GM21390 (cell line): ENCODE data around the gene ARHGAP26.

Experiments
- ATAC-seq: cut with Tn5 transposase; IDR thresholded peaks from one replicate; pipeline ENCODE4 v1.9.1; 2021; ENCODE audit not compliant: unreplicated experiment

ARHGAP26 gene

DNA sequence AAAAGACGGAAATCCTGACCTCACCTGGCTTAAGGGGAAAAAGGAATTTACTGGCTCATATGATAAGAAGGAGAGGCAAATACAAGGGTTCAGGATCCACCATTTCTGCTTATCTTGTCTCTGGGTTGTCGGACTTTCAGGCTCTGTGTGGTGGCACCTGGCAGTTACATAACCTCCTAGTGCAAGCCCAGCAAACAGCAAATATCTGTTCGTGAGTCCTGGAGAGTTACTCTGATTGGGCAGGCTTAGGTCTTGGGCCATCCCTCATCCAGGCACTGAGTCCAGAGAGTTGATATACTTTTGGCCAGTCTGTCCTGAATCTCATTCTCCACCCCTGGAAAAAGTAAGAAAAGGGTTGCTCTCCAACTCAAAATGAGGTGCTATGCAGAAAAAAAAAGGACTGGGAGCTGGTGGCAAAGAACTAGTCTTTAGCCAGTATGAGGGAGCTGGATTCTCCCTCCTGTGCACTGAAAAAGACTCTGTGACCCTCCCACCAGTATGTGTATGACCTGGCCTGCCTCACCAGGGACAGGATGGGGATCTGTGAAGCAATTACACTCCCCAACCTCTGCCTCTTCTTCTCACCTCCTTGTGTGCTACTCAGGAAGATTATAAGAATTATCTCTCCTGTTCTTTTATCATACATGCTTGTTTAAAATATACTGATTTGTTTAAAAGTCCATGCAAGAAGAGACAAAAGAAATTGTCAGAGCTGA lies 282.9 kb downstream of the ARHGAP26 start:
- ATAC-seq: no peak

DNA sequence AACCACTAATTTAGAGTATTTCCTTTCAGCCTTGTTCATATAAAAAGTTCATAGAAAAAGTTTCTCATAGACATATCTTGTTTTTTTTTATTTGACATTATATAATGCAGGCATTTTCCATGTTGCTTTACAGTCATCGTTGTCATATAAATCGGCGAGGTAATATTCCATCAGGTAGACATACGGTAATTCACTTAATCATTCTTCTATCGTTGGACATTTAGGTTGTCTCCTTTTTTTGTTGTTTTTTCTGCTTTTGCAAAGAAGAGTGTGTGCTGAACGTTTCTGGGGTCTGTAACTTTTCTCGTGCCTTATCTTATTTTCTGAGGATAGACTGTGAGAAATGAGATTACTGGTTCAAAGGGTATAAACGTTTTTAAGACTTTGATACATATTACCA lies 283.6 kb downstream of the ARHGAP26 start:
- no peak for ATAC-seq

DNA sequence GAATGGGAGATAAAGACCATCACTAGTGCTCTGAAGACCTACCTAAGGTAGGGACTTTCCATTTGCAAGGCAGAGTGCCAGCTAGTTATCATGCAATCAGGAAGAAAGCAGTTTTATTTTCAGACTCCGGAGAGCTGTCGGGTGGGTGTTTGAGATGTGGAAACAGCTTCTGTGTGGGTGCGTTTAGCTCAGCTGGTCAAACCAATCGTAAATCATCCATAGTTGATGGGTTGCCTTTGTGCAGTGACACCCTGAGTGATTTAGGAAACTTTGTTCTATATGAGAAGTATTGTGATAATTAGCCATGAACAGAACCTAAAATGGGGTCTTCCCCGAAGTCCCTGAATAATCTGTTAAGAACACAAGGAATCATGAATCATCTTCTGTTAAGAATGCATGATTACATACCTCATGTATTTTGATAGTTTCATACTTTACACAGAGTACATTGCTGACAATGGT lies 284.3 kb downstream of the ARHGAP26 start:
- peak; percentile 41 for ATAC-seq

DNA sequence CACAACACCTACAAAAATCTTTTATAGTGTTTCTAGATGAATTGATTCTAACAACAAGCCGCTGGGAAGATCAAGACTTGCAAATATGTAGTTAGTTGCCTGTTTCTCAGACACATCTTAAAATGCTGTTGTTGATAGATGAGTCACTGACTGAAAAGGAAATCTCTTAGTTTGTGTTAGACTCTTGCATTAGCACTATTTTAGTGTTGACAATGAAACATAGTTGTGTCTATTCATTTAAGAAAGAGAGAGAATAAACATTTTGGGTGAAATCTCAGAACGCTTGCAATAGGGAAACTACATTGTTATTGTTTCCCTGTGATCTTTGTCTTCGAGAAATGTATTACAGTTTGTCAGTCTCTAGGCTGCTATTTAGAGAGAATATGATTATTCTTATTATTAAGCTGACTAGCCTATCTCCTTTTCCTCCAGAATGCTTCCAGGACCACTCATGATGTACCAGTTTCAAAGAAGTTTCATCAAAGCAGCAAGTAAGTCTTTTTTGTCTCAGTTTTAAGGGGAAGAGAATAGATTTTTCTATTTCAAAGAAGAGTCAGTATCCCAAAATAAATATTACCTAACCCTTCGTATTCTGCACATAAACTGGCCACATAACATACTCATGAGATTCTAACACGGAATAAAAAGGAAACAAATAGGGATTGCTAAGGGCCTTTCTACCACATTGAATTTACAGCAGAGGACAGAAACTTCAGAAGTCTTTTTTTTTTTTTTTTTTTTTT lies 285.6 kb downstream of the ARHGAP26 start:
- ATAC-seq: no peak

DNA sequence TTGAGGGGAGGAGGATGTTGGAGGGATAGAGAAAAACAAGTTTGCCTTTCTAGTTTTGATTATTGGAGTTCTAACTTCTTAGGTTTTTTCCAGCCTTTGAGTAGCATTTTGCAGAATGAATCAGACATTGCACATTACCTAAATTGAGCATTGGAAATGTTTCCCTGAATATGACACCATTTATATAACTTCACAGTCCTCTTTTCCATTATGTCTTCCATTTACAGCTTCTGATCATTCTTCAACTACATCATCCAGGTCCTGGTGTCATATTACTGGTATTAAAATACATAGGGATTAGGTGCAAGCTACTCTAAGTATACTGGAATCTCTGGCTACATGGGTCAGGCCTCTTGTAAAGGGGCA lies 286.1 kb downstream of the ARHGAP26 start:
- ATAC-seq: no peak

DNA sequence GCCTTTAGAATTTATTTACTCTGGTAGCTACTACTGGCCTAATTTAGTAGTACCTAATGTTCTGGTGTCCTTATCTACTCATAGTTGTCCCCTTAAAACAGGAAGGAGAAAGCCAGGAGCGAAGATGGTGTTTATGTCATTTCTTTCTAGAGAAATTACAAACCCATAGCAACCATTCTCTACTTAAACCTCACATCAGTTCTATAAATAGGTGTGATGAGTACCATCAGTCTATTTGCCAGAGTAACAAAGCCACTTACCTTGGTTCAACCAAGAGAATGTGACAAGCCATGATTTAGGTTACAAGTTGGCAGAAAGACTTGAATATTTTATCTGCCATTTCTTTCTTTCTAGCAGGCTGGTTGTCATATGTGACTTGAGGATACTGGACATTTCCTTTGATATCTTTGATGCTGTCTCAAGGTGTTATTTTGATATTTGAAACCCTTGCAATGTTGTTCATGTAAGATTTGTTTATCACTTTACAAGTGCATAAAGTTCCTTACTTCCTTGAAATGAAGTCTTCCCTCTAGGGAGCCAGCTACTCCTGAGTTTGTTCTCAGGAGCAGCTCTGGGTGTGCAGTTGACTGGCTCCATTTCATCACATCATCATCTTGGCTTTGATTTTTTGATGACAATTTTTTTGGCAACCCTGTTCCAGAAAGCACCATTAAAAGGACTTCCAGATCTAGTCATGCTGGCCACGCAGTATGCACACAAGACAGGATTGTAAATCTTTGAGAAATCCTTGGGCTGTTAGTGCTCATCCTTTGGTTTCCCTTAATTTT lies 286.8 kb downstream of the ARHGAP26 start:
- ATAC-seq: peak; percentile 39

DNA sequence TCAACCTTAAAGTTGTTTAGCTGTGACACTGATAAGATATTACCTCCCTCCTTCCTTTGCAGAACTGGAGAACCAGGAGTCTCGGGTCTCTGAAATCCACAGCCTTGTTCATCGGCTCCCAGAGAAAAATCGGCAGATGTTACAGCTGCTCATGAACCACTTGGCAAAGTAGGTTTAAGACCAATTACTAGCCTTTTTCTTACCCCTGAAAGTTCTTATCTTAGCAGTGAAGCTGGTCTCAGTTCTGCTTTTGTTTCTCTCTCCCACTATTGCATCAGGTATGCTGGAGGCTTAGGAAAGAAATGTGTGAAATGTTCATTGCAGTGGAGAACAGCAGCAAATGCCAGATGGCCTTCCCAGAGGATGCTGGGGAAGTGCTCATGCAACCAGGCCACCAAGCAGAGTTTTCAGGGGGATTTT lies 287.4 kb downstream of the ARHGAP26 start:
- ATAC-seq: peak; percentile 61

DNA sequence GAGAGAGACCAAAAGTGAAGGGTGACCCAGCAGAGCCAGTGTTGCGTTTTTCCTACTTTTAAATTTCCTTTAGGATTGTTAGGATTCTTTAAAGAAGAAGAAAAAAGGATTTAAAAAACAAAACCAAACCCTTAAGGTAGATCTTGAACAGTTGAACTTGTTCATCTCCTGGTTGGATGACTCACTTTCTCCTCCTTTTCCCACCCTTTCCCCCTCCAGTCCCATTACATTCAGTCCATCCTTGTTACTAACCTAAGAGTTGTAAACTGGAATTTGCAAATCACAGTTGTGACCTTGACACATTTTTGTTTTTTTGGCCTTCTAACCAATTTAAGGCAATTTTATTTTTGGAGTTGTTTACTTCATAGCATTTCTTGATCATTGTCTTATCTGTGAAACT lies 289.2 kb downstream of the ARHGAP26 start:
- no peak for ATAC-seq

DNA sequence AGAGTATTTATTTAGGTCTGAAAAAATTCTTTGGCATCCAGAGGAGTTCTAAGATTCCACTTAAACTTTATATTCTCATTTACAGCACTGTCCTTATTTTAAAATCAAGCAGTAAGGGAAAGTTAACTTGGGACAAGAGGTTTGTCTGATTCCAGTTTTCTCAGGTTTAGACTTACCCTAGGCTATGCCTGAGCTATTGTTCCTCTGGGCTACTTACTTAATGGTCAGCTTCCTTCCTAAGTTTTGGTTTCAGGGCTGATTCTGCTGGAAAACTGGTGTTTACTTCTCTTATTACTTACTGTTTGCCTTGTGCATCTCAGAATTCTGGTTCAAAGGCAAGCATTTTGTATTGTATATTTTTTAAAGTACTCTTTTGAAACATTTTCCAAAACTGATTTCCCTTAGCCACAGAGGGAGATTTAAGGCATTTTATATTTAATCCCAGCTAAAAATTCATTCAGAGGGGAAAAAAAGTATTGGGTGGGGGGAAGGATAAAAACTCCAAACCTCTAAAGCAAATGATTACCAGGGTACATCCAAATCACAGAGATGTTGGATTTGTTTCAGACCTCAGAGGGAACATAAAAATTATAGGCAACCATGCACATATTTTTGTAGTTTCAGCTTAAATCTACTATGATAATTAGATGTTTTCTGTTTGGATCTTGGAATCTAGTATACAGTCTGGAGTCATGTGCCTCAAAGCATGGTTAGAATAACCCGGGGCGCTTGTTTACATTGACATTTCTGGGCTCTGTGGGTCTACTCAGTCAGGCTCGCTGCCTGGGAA lies 290.0 kb downstream of the ARHGAP26 start:
- ATAC-seq: no peak

DNA sequence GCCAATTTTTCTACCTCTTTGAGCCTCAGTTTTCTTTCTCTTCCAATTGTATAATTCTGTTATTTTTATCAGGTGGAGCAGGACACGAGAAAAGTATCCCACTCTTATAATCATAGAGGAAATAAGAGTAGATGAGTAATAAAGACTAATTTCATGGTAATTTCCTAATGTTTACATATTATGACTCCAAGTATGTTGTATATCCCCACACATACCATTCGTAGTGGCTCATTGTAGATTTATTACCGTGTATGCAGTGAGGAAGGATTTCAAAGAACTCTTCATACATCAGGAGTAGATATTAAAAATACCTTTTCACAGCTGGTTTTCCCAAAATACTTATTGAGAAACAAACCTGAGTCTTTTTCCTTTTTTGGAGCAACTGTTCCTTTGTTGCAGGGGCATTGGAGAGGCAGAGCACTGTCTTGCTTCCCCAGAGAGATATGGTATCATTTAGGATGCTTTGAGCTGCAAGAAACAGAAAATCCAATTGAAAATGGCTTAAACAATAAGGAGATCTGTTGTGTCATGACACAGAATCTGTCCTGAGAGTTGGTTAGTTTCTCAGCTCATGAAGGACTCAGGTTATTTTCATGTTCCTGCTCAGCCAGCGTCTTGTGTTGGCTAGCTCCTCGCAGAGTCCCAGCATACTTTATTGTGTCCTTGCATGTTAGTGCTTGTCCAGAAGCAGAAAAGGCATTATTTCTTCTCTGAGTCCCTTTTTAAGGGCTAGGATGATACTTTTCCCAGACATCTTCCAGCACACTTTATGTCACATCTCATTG lies 291.2 kb downstream of the ARHGAP26 start:
- no peak for ATAC-seq

DNA sequence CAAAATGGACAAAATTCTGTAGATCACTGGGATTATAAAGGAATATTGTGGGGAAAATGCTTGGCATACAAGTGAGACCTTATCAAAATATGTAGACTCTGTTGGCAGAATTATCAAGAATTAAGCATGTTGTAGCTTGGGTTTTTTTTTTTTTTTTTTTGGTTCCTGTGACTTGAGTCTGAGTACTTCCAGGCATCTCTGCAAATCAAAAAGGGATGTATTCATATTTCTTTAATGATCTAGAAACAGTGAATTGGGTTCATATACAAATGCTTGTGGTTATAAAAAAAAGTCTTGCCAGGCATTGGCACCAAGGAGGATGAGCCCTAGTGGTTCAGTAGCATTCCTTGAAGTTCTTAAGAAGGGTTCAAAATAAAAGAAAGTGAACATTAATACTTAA lies 292.2 kb downstream of the ARHGAP26 start:
- no peak for ATAC-seq

DNA sequence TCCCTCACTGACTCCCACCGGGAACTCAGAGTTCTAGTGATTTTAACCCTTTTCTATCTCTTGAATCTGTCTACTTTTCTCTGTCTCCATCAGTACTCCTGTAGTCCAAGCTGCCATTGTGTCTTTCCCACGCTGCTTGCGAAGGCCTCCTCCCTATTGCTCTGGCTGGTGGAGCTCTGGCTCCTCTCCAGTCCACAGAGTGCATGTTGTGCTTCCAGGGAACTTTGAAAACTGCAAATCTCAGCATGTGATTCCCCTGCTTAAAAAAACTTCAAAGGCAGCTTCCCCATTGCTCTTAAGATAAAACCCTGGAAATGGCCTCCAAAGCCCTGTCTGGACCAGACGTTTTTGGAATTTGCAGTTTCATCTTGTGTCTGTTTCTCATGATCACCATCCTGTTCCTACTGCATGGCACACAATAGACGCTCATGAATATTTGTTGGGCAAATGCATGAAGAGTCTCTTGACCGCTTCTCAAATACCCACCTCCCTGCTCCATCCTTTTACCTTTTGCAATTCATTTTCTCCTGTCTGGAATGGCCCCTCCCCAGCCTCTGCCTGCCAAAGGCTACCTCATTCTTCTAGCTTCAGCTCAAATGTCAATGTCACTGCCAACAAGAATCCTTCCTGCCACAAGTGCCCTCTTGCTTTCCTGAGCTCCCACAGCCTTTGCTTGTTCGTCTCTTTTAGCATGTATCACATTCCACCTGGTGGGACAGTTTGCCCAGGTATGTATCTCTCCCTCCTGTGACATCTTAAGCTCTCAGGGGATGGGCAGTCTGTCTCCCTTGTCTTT lies 293.2 kb downstream of the ARHGAP26 start:
- ATAC-seq: no peak

DNA sequence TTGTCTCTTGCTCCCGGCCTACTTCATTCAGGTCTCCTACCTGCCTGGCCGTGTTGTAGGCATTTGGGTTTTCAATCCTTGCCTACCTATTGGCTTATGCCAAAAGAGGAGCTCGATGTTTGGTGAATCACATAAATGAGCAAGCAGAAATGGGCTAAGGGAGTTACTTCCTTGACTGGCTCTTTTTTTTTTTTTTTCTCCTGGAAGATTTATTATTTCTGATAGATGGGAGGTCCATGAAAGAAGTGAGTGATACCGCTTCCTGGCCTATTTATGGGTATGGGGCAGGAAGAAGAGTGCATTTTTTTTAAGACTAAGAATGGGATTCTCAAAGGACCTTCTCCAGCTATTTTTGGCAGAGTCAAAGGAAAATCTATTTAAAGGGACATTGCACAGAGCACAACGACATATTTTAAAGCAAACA lies 294.1 kb downstream of the ARHGAP26 start:
- no peak for ATAC-seq

DNA sequence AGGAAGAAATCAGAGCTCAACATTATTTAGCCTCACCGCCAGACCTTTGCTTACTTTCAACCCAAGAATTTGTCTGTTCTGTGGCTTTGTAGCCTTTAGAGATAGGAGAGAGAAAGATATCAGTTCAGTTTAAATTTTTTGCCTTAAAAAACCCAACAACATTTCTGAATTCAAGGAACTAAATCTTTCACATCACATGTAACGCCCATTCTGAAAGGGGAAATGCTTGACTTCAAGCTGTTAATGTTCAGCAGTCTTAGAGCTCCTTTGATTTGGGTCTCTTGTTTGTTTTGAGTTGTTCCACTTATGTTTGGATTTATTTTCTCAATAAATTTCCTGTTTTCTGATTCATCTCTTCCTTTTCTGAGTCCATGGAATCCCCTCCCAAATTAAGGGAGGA lies 294.5 kb downstream of the ARHGAP26 start:
- no peak for ATAC-seq

DNA sequence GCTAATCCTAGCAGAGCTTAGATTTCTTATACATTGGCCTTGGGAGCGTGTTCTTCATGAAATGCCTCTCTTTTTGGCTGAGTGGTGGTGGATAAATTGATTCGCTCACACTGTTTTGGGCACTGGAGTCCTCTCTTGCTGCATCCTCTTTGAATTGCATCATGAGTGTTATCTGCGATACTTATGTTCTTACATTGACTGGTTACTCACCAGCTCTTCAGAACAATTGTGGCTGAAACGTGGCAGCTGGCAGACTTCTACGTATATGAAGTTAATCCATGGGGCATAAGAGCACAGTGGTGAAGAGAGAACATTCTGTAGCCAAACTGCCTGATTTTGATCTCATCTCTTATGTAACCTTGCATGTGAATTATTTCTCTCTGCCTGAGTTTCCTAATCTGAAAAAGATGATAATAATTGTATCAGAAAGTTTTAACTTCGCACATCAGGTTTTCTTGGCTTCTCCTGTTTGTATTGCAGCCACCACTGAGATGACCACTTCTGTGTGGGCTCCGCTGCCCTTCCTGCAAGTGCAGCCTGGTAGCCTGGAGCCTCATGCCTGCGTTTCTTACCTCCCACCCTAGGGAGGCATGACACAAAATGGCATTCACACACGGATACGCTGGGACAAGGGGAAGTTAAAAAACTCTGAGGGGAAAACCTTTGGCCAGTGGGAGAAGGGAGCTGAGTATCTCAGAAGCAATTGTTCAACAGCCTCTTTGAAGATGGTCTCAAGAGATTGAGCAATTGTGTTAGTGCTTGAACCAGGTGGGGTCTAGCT lies 295.2 kb downstream of the ARHGAP26 start:
- ATAC-seq: no peak

DNA sequence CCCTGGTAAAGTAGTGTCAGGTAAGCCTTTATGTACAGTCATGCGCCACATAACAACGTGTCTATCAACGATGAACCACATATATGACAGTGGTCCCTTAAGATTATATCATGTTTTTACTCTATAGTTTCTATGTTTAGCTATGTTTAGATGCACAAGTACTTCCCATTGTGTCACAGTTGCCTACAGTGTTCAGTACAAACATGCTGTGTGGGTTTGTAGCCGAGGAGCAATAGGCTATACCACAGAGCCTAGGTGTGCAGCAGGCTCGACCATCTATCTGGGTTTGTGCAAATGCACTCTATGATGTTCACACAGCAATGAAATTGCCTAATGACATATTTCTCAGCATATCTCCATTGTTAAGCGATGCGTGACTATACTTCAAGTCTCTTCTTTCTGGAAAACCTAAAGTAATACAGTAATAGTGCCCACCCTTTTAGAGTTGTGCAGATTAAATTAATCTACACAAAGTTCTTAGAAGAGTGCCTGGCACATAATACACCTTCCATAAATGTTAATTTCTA lies 295.9 kb downstream of the ARHGAP26 start:
- ATAC-seq: no peak

DNA sequence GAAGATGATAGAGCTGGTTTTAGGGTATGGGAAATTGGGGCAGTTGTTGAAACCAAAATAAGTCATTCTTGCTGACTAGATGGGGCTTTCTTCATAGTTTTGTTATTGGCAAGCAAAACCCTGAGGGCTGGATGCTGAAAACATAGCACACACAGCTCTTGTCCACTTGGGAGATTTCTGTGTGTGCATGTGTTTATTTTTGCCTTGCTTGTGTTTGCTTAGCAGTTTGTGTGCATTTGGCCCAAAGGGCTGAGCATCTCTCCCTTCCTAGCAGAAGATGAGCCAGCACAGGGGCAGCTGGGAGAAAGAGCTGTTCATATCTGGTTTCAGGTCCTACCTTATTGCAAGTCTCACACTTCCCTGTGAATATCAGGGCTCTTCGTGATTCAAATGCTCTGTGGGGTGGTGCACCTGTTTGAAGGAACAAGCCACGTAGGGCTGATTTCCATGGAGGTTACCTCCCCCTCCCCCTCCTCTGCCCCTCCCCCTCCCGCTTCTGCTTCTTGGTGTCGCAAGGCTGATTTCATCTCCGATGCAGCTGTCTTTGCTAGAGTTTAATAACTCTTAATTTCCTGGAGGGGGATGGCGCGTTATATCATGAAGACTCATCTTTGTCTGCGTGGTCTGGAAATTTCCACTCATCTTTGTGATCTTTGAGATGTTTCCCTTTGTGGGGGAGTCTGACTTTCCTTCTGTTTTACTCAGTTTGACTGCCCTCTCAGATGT lies 296.5 kb downstream of the ARHGAP26 start:
- ATAC-seq: peak; percentile 72

DNA sequence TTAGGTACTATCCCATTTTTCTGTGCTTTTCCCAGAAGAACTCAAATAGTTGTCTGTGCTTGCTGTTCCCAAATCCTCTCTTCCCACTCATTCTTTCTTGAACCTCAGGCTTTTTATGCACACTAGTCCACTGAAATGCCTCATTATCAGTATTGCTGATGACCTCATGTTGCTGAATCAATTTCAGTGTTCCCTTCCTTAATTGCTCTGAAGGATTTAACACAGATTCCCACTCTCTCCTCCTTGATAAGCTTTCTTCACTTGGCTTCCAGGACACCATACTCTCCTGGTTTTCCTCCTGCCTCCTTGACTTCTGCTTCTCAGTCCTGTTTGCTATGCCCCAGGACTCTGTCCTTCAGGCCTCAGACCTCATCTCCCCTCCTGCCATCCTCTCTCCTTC lies 298.5 kb downstream of the ARHGAP26 start:
- no peak for ATAC-seq
